ENCODE data around the gene PDXP.
A peak's percentile ranks its signal among the peaks of the same experiment; 100 is the strongest.

The PDXP gene

DNA sequence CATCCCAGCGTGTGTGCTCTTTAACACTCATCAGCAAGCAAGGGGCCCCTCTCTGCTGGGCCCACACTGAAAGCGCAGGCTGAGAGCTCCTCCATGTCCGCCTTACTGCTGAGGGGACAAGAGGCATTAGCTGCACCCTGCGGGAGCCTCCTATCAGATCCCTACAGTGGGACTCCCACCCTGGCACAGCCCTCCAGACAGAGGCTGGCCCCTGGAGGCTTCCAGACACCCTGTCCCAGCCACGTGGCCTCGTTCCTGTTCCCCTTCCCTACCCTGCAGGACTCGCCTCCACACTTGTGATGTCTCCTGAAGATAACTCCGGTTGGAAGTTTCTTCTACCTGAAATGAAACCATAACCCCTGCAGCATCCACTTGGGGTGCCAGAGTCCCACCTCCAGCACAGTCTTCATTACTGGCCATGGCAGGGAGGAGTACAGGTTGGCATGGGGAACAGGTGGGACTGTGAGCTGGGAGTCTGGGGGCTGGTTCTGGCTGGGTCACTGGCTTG, 24.1 kb upstream of the PDXP start:
- ChIA-PET CTCF (interaction anchor here (0.6 to 17.0 kb wide), 10 partner anchors 8 to 46 kb away, joined by 3 to 353 read pairs (median 4); partner anchors contain the start of genes LGALS1 and NOL12), POLR2A (interaction anchor here (1.0 to 11.0 kb wide), 5 partner anchors 9 to 122 kb away, joined by 3 to 80 read pairs (median 7); partner anchors contain the start of genes GGA1 and PDXP)
- H3K36me3 ChIP-seq (ENCODE audit: control insufficient read depth in 2 of 2, insufficient read depth in 1 of 2, low read length in 2 of 2): peaks cover 0 to 35% of the 10 kb centered on the region in 2 experiments; a peak in 1 of 3 replicates
- peaks cover 16% of the 10 kb centered on the region for H3K4me1 ChIP-seq (ENCODE audit: control insufficient read depth, insufficient read depth, low read length)
- H3K27ac ChIP-seq (ENCODE audit: extremely low read depth, low read depth, low read length): peak overlapping the region; percentile 7; the same call in 1 of the 2 replicates
- TF ChIP-seq SP3 (tag by site-specific recombination; IDR thresholded peaks at IDR 0.05): no peak
- no peak for TF ChIP-seq ZNF473 (tag by site-specific recombination; IDR thresholded peaks at IDR 0.05)
- no peak for TF ChIP-seq ZNF175 (tag by site-specific recombination; IDR thresholded peaks at IDR 0.05)
- TF ChIP-seq, protein P1, sequence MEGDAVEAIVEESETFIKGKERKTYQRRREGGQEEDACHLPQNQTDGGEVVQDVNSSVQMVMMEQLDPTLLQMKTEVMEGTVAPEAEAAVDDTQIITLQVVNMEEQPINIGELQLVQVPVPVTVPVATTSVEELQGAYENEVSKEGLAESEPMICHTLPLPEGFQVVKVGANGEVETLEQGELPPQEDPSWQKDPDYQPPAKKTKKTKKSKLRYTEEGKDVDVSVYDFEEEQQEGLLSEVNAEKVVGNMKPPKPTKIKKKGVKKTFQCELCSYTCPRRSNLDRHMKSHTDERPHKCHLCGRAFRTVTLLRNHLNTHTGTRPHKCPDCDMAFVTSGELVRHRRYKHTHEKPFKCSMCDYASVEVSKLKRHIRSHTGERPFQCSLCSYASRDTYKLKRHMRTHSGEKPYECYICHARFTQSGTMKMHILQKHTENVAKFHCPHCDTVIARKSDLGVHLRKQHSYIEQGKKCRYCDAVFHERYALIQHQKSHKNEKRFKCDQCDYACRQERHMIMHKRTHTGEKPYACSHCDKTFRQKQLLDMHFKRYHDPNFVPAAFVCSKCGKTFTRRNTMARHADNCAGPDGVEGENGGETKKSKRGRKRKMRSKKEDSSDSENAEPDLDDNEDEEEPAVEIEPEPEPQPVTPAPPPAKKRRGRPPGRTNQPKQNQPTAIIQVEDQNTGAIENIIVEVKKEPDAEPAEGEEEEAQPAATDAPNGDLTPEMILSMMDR (tag by site-specific recombination; IDR thresholded peaks at IDR 0.05): peak; percentile 23; the same call in 1 of the 2 replicates
- TF ChIP-seq ZFP69B (tag by site-specific recombination; IDR thresholded peaks at IDR 0.05): peak; percentile 93
- 0 out of 2 replicates have a peak, but pooled peaks have one; percentile 31 for TF ChIP-seq ZNF600 (tag by site-specific recombination; IDR thresholded peaks at IDR 0.05)
- TF ChIP-seq, protein P2, sequence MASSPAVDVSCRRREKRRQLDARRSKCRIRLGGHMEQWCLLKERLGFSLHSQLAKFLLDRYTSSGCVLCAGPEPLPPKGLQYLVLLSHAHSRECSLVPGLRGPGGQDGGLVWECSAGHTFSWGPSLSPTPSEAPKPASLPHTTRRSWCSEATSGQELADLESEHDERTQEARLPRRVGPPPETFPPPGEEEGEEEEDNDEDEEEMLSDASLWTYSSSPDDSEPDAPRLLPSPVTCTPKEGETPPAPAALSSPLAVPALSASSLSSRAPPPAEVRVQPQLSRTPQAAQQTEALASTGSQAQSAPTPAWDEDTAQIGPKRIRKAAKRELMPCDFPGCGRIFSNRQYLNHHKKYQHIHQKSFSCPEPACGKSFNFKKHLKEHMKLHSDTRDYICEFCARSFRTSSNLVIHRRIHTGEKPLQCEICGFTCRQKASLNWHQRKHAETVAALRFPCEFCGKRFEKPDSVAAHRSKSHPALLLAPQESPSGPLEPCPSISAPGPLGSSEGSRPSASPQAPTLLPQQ (tag by site-specific recombination; IDR thresholded peaks at IDR 0.05): peak; percentile 86
- no peak for TF ChIP-seq ZNF48 (tag by site-specific recombination; IDR thresholded peaks at IDR 0.05)
- no peak for TF ChIP-seq ZNF426 (tag by site-specific recombination; IDR thresholded peaks at IDR 0.05)
- no peak for TF ChIP-seq ZNF10 (tag by site-specific recombination; IDR thresholded peaks at IDR 0.05)
- no peak for TF ChIP-seq ZNF792 (tag by site-specific recombination; IDR thresholded peaks at IDR 0.05)
- 0 out of 2 replicates have a peak, but pooled peaks have one; percentile 35 for TF ChIP-seq SCRT2 (tag by site-specific recombination; IDR thresholded peaks at IDR 0.05)
- TF ChIP-seq IKZF3 (tag by site-specific recombination; IDR thresholded peaks at IDR 0.05): no peak
- TF ChIP-seq ZNF112 (tag by site-specific recombination; IDR thresholded peaks at IDR 0.05): no peak
- TF ChIP-seq ZNF555 (tag by site-specific recombination; conservative IDR thresholded peaks at IDR 0.05): no peak
- no peak for TF ChIP-seq ZBTB7A (tag by site-specific recombination; IDR thresholded peaks at IDR 0.05; ENCODE audit: low read depth)
- TF ChIP-seq, protein P3, sequence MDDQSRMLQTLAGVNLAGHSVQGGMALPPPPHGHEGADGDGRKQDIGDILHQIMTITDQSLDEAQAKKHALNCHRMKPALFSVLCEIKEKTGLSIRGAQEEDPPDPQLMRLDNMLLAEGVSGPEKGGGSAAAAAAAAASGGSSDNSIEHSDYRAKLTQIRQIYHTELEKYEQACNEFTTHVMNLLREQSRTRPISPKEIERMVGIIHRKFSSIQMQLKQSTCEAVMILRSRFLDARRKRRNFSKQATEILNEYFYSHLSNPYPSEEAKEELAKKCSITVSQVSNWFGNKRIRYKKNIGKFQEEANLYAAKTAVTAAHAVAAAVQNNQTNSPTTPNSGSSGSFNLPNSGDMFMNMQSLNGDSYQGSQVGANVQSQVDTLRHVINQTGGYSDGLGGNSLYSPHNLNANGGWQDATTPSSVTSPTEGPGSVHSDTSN (CRISPR knock-in tag; IDR thresholded peaks at IDR 0.05): no peak
- no peaks in the 10 kb centered on the region for H3K9me3 ChIP-seq (ENCODE audit: control insufficient read depth, insufficient read depth, low read depth, low read length)
- no peak overlapping the region for H3K4me3 ChIP-seq (ENCODE audit: low read depth, low read length)

DNA sequence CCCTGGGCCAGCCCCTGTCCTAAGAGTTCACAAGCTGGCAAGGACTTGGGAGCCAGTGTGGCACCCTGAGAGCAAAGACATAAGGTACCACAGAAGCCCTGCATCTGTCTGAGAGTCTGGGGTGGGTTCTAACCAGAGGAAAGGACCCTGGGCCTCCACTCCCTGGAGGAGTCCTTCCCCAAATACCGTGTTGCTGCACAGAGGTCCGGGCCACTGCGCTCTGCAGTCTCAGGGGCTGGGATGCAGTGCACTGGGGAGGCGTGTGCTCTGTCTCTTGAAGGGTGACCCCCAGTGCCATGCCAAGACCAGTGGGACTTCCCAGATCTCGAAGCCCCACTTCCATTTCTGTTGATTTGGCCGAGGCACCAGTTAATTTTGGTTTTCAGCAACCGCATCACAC, 23.4 kb upstream of the PDXP start:
- H3K27ac ChIP-seq (ENCODE audit: extremely low read depth, low read depth, low read length): no peak overlapping the region
- POLR2A ChIA-PET: interaction anchor here (2.1 to 11.0 kb wide), 2 partner anchors 8 to 24 kb away, joined by 7 to 80 read pairs; partner anchors contain the start of gene PDXP
- CTCF ChIA-PET: interaction anchor here (0.6 to 17.0 kb wide), 6 partner anchors 8 to 46 kb away, joined by 3 to 353 read pairs (median 4); partner anchors contain the start of genes LGALS1 and NOL12

More for the DNA sequence above, 23.4 kb upstream of the PDXP start:
- no peaks in the 10 kb centered on the region for H3K9me3 ChIP-seq (ENCODE audit: control insufficient read depth, insufficient read depth, low read depth, low read length)
- TF ChIP-seq, protein P4, sequence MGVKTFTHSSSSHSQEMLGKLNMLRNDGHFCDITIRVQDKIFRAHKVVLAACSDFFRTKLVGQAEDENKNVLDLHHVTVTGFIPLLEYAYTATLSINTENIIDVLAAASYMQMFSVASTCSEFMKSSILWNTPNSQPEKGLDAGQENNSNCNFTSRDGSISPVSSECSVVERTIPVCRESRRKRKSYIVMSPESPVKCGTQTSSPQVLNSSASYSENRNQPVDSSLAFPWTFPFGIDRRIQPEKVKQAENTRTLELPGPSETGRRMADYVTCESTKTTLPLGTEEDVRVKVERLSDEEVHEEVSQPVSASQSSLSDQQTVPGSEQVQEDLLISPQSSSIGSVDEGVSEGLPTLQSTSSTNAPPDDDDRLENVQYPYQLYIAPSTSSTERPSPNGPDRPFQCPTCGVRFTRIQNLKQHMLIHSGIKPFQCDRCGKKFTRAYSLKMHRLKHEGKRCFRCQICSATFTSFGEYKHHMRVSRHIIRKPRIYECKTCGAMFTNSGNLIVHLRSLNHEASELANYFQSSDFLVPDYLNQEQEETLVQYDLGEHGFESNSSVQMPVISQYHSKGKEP (tag by site-specific recombination; IDR thresholded peaks at IDR 0.05): no peak
- TF ChIP-seq ZNF366 (tag by site-specific recombination; conservative IDR thresholded peaks at IDR 0.05): no peak
- no peak for TF ChIP-seq ZNF621 (tag by site-specific recombination; IDR thresholded peaks at IDR 0.05)
- H3K36me3 ChIP-seq (ENCODE audit: control insufficient read depth in 2 of 2, insufficient read depth in 1 of 2, low read length in 2 of 2): peaks cover 0 to 28% of the 10 kb centered on the region in 2 experiments; a peak in 1 of 3 replicates
- peaks cover 18% of the 10 kb centered on the region for H3K4me1 ChIP-seq (ENCODE audit: control insufficient read depth, insufficient read depth, low read length)
- no peak overlapping the region for H3K4me3 ChIP-seq (ENCODE audit: low read depth, low read length)

Data from HEK293 (cell line).